MV-4-11 (cell line): ENCODE data around the gene ADCYAP1R1.

Experiments used
- DNase-seq: peaks from one replicate; lab custom pipeline; 2025; lab: John Stamatoyannopoulos, UW

The ADCYAP1R1 gene

GRCh38 chr7:31087351-31087750 lies 35.2 kb downstream of the ADCYAP1R1 start:
- no peak for DNase-seq

GRCh38 chr7:31091924-31092434 lies 39.9 kb downstream of the ADCYAP1R1 start:
- DNase-seq, result no peak

- DNase-seq, result no peak
Measured at GRCh38 chr7:31092606-31093005, 40.5 kb downstream of the ADCYAP1R1 start.

GRCh38 chr7:31093282-31093681 lies 41.2 kb downstream of the ADCYAP1R1 start:
- no peak for DNase-seq

- DNase-seq, result no peak
Measured at GRCh38 chr7:31094271-31094670, 42.2 kb downstream of the ADCYAP1R1 start.

GRCh38 chr7:31095286-31096197 lies 43.4 kb downstream of the ADCYAP1R1 start:
- DNase-seq, result no peak

GRCh38 chr7:31096198-31096876 lies 44.2 kb downstream of the ADCYAP1R1 start:
- no peak for DNase-seq

GRCh38 chr7:31096877-31097258 lies 44.8 kb downstream of the ADCYAP1R1 start:
- no peak for DNase-seq

GRCh38 chr7:31098642-31099360 lies 46.7 kb downstream of the ADCYAP1R1 start:
- no peak for DNase-seq

GRCh38 chr7:31099451-31100444 lies 47.6 kb downstream of the ADCYAP1R1 start:
- DNase-seq, result no peak

- DNase-seq, result no peak
Measured at GRCh38 chr7:31100445-31100844, 48.3 kb downstream of the ADCYAP1R1 start.

GRCh38 chr7:31100871-31101270 lies 48.8 kb downstream of the ADCYAP1R1 start:
- no peak for DNase-seq

- no peak for DNase-seq
Measured at GRCh38 chr7:31101544-31101943, 49.4 kb downstream of the ADCYAP1R1 start.

GRCh38 chr7:31102151-31102972 lies 50.3 kb downstream of the ADCYAP1R1 start:
- DNase-seq, result no peak

- no peak for DNase-seq
Measured at GRCh38 chr7:31102973-31103850, 51.1 kb downstream of the ADCYAP1R1 start.

GRCh38 chr7:31104361-31105255 lies 52.5 kb downstream of the ADCYAP1R1 start:
- DNase-seq, result no peak

GRCh38 chr7:31105256-31105950 lies 53.3 kb downstream of the ADCYAP1R1 start:
- no peak for DNase-seq
